Measurements from ENCODE around the gene AJAP1.

Gene AJAP1

DNA sequence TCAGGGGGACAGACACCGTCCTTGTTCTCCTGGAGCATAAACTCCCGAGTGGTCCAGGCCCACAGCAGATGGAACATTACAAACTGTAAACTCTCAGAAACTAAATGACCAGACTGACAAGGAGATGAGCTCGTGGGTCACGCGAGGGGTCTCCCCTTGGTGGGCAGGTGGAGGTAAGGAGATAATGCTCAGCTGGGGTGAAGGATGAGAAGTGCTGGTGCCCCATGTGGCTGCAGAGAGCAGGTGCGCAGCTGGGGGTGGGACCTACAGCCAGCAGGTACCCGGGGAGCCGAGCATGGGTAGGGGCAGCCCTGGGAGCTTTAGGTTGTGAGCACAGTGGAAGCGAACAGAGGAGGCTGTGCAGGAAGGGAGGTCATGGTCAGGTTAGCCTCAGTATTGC, 40.1 kb downstream of the AJAP1 start:
- DNase-seq (ENCODE audit: low read depth) = no peak
- H3K4me3 ChIP-seq (ENCODE audit: low read length) = no peak overlapping the region
- TF ChIP-seq, protein P1, sequence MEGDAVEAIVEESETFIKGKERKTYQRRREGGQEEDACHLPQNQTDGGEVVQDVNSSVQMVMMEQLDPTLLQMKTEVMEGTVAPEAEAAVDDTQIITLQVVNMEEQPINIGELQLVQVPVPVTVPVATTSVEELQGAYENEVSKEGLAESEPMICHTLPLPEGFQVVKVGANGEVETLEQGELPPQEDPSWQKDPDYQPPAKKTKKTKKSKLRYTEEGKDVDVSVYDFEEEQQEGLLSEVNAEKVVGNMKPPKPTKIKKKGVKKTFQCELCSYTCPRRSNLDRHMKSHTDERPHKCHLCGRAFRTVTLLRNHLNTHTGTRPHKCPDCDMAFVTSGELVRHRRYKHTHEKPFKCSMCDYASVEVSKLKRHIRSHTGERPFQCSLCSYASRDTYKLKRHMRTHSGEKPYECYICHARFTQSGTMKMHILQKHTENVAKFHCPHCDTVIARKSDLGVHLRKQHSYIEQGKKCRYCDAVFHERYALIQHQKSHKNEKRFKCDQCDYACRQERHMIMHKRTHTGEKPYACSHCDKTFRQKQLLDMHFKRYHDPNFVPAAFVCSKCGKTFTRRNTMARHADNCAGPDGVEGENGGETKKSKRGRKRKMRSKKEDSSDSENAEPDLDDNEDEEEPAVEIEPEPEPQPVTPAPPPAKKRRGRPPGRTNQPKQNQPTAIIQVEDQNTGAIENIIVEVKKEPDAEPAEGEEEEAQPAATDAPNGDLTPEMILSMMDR (conservative IDR thresholded peaks at IDR 0.05; ENCODE audit: low read length) = no peak

DNA sequence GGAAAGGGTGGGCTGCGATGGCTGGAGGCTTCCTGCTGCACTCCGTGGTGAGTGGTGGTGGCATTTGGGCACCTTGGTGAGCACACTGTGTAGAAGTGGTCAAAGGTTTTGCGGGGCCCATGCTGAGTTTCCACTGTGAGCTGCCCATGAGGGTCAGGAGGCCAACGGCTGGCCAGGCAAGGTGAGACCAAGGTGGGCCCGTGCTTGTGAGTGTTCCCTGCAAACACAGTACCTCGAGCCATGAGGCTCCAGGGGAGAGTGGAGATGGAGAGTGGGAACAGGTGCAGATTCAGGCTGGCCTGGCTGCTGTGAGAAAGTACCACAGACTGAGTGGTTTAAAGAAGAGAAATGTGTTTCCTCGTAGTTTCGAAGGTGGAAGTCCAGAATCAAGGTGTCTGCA, 40.8 kb downstream of the AJAP1 start:
- DNase-seq (ENCODE audit: low read depth) = no peak
- TF ChIP-seq, protein P1 (conservative IDR thresholded peaks at IDR 0.05; ENCODE audit: low read length) = no peak
- no peak overlapping the region for H3K4me3 ChIP-seq (ENCODE audit: low read length)

DNA sequence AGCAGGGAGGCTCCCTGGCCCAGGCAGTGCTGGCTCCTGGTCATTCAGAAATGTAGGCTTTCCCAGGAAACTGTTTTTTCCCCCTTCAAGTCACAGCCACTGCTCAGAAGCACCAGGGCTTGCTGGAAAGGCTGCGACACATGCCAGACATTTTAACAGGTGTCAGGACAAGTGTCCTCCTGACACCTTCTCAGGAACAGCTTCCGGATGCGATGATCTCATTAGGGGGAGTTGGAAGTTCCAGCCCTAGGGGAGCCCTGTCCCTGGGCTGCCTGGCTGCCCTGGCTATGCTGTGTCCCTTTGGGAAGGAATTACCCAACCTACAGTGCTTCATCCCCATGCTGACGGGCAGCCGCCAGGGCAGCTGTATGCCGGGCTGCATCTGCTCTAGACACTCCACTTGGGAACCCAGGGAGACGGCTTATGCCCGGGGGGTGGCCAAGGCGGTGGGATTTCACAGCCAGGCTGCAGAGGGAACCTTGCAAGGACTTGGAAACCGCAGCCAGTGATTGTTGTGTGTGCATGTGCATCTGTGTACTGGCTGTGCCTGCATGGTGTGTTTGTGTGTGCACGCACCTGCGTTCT, 41.8 kb downstream of the AJAP1 start:
- no peak overlapping the region for H3K4me3 ChIP-seq (ENCODE audit: low read length)
- TF ChIP-seq, protein P1 (conservative IDR thresholded peaks at IDR 0.05; ENCODE audit: low read length) = no peak
- DNase-seq (ENCODE audit: low read depth) = no peak

DNA sequence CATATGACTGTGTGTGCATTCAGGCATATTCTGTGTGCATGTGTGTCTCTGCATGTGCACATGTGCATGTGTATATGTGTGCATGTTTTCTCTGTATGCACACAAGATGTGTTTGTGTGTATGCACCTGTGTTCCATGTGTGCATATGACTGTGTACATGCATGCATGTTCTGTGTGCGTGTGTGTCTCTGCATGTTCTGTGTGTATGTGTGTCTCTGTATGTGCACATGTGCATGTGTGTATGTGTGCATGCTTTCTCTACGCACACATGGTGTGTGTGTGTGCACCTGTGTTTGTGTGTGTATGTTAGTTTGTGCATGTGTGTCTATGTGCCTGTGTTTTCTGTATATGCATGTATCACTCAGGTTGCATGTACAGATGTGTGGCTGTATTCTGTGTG, 42.3 kb downstream of the AJAP1 start:
- no peak for DNase-seq (ENCODE audit: low read depth)
- no peak overlapping the region for H3K4me3 ChIP-seq (ENCODE audit: low read length)
- TF ChIP-seq, protein P1 (conservative IDR thresholded peaks at IDR 0.05; ENCODE audit: low read length) = no peak

DNA sequence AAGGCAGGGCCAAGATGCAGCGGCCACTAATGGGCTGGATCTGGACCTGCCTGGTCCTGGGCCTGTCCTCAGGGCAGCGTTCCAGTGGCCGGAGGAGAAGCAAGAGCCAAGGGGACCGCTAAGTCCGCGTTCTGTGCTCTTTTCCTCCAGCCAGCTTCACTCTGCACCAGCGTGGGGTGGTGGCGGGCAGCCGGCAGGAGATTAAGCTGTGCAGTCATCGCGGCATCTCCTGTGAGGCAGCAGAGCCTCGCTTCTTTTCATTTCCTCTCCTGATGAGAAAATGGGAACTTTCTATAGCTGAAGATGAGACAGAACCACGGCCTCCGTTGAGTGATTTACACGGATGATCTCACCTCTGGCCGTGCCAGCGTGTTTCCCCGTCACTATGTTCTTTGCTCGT, 43.4 kb downstream of the AJAP1 start:
- H3K4me3 ChIP-seq (ENCODE audit: low read length) = no peak overlapping the region
- DNase-seq (ENCODE audit: low read depth) = no peak
- TF ChIP-seq, protein P1 (conservative IDR thresholded peaks at IDR 0.05; ENCODE audit: low read length) = no peak

DNA sequence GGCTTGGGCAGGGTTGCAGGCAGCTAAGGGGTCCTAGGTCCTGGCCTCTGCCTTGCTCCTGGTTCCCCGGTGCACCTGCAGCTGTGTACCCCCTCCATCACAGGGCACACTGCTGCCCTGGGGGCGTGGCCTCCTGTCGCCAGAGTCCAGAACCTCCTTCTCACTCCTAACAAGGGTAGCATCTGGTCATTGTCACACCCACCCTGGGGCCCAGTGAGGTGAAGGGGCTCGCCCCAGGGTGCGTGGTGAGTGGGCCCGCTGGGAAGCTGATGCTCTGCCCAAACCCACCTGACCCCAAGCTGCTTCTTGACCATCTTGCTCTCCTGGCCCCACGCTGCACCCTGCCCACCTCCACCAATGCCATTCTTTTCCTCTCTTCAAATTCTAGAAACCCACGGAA, 44.5 kb downstream of the AJAP1 start:
- H3K4me3 ChIP-seq (ENCODE audit: low read length) = no peak overlapping the region
- TF ChIP-seq, protein P1 (conservative IDR thresholded peaks at IDR 0.05; ENCODE audit: low read length) = no peak
- DNase-seq (ENCODE audit: low read depth) = no peak

DNA sequence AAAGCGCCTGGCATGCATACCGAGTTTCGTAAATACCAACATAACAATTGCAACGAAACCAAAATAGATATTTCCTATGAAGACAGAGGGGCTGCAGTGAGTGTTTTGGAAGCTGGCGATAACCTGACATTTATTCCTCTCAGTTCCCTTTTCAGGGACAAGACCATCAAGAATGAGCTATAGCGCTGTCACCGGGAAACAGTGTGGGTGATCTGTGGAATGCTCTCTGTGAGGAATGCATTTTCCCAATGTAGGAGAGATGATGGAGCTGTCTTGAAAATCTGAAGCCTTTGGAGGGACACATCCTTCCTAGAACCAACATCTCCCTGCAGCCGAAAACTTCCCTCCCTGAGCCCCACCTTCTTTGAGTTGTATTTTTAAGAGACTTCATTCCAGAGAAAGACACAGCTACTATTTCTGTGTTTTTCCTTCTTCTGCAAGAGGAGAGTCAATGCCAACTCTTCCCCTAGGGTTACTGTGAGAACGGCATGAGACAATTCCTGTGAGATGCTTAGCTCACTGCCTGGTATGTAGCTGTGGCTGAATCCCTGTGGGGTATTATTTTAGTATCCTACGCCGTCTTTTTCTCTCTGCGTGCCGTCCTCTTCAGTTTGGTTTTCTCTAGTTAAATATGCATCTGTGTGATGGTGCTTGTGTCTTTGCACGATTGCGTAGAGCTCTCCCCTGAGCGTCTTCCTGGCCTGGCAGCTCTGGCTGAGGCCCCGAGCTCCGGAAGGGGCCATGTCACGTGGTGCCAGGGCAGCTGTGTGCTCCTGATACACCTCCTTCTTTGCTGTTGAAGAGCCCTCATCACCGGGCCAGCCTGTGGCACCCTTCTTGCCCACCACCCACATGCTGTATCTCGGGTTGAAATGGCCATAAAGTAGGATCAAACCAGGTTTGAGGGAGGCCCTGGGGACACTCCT, 45.2 kb downstream of the AJAP1 start:
- no peak overlapping the region for H3K4me3 ChIP-seq (ENCODE audit: low read length)
- peak; percentile 82 for DNase-seq (ENCODE audit: low read depth)
- TF ChIP-seq, protein P1 (conservative IDR thresholded peaks at IDR 0.05; ENCODE audit: low read length) = no peak
